HepG2 (cell line): Measurements from ENCODE around the gene SLC25A47. TPM values are rescaled to one million over a fixed set of nuclear protein-coding genes. Genes with fewer than 3 reads are reported as not detected.

Experiments
- ARNTL ChIP-seq: sonication (generic); formaldehyde crosslinking; IDR thresholded peaks from 2 replicates; pipeline ENCODE4 v1.4.0; 2020; ENCODE audit warnings: mild to moderate bottlenecking, missing genetic modification reagents
- BORCS8-MEF2B ChIP-seq: sonication (generic); formaldehyde crosslinking; IDR thresholded peaks from 2 replicates; pipeline ENCODE4 v1.8.0; 2022; ENCODE audit warnings: mild to moderate bottlenecking, missing genetic modification reagents
- FOXC1 ChIP-seq: sonication (generic); formaldehyde crosslinking; IDR thresholded peaks from 2 replicates; pipeline ENCODE4 v1.8.0; 2022; ENCODE audit warnings: mild to moderate bottlenecking, missing genetic modification reagents, borderline replicate concordance
- FOXK1 ChIP-seq: sonication (generic); formaldehyde crosslinking; IDR thresholded peaks from 2 replicates; pipeline ENCODE4 v1.4.0; 2020; ENCODE audit warnings: low read depth, missing genetic modification reagents, borderline replicate concordance
- MAF1 ChIP-seq: sonication (generic); formaldehyde crosslinking; IDR thresholded peaks from 2 replicates; pipeline ENCODE4 v1.5.0; 2020; ENCODE audit warnings: missing genetic modification reagents, borderline replicate concordance
- NFE2L2 ChIP-seq: fragments of 150-350 bp; IDR thresholded peaks from 2 replicates; pipeline ENCODE4 v1.6.1; 2014; ENCODE audit warnings: low read length
- ONECUT2 ChIP-seq: sonication (generic); formaldehyde crosslinking; IDR thresholded peaks from 2 replicates; pipeline ENCODE4 v1.4.0; 2020; ENCODE audit warnings: missing genetic modification reagents
- RXRA ChIP-seq: sonication (generic); formaldehyde crosslinking; IDR thresholded peaks from 2 replicates; pipeline ENCODE4 v1.5.1; 2020; ENCODE audit warnings: missing genetic modification reagents
- SP2 ChIP-seq: sonication (generic); formaldehyde crosslinking; IDR thresholded peaks from 2 replicates; pipeline ENCODE4 v1.5.1; 2020; ENCODE audit warnings: mild to moderate bottlenecking, missing genetic modification reagents
- ZBTB3 ChIP-seq: sonication (generic); formaldehyde crosslinking; IDR thresholded peaks from 2 replicates; pipeline ENCODE4 v1.4.0; 2020; ENCODE audit warnings: low read depth, mild to moderate bottlenecking, moderate library complexity, missing genetic modification reagents, borderline replicate concordance
- ZNF101 ChIP-seq: sonication (generic); formaldehyde crosslinking; IDR thresholded peaks from 2 replicates; pipeline ENCODE4 v1.4.0; 2020; ENCODE audit warnings: mild to moderate bottlenecking, low read depth, missing genetic modification reagents, borderline replicate concordance
- ZNF180 ChIP-seq: sonication (generic); formaldehyde crosslinking; IDR thresholded peaks from 2 replicates; pipeline ENCODE4 v1.4.0; 2020; ENCODE audit warnings: low read depth, missing genetic modification reagents, borderline replicate concordance
- ZNF543 ChIP-seq: sonication (generic); formaldehyde crosslinking; IDR thresholded peaks from 2 replicates; pipeline ENCODE4 v1.4.0; 2020; ENCODE audit warnings: mild to moderate bottlenecking, missing genetic modification reagents
- polyA plus RNA-seq, 8 experiments: library from polyadenylated mRNA; depleted of rRNA in 3 of 8; stranded (reverse) in 7 of 8; unstranded in 1 of 8; fragments of >200 nt; fragmentation: Illumina TruSeq in 4 of 8; extraction: Trizol in 4 of 8; gene quantifications; 2 replicates each; pipeline versions ENCODE4 v1.2.1 to v1.2.3, GENCODE V29; 2011 to 2016; ENCODE audit warnings: low read depth in 4 of 8, missing spikeins in 1 of 8, mixed read lengths in 1 of 8; ENCODE audit not compliant: insufficient read depth in 1 of 8
- total RNA-seq, 5 experiments: library from RNA; depleted of rRNA; stranded (reverse); fragments of >200 nt; fragmentation: Illumina TruSeq; extraction: Trizol; gene quantifications; 2 replicates each; pipeline ENCODE4 v1.2.3, GENCODE V29; 2016; ENCODE audit warnings: low read depth in 1 of 5
- TF ChIP-seq, protein P1 (sequence below): sonication (generic); formaldehyde crosslinking; IDR thresholded peaks from 2 replicates; pipeline ENCODE4 v1.8.0; 2022; ENCODE audit warnings: missing genetic modification reagents, mild to moderate bottlenecking, moderate library complexity, borderline replicate concordance
- TF ChIP-seq, protein P2 (sequence below): IDR thresholded peaks from 2 replicates; pipeline ENCODE4 v1.6.1; 2016; ENCODE audit warnings: mild to moderate bottlenecking, missing biosample characterization, missing genetic modification reagents
- TF ChIP-seq, protein P3 (sequence below): sonication (generic); formaldehyde crosslinking; IDR thresholded peaks from 2 replicates; pipeline ENCODE4 v1.9.0; 2021; ENCODE audit warnings: missing genetic modification reagents, borderline replicate concordance
- TF ChIP-seq, protein P4 (sequence below): sonication (generic); formaldehyde crosslinking; IDR thresholded peaks from 2 replicates; pipeline ENCODE4; 2020; ENCODE audit warnings: missing genetic modification reagents, mild to moderate bottlenecking, borderline replicate concordance
- TF ChIP-seq, protein P5 (sequence below): sonication (generic); formaldehyde crosslinking; conservative IDR thresholded peaks from 2 replicates; pipeline ENCODE4 v1.8.0; 2022; ENCODE audit warnings: missing genetic modification reagents
- TF ChIP-seq, protein P6 (sequence below): sonication (generic); formaldehyde crosslinking; IDR thresholded peaks from 2 replicates; pipeline ENCODE4 v1.4.0; 2020; ENCODE audit warnings: mild to moderate bottlenecking, missing genetic modification reagents
- TF ChIP-seq, protein P7 (sequence below): sonication (generic); formaldehyde crosslinking; IDR thresholded peaks from 2 replicates; pipeline ENCODE4 v1.4.0; 2020; ENCODE audit warnings: missing genetic modification reagents, mild to moderate bottlenecking, borderline replicate concordance

SLC25A47 gene
- total and polyA plus RNA-seq, 2 of the 13 experiments (the other 11 are each of a cell fraction or from before 2014, with no cell fraction given), result 1.0 to 1.7 TPM

DNA sequence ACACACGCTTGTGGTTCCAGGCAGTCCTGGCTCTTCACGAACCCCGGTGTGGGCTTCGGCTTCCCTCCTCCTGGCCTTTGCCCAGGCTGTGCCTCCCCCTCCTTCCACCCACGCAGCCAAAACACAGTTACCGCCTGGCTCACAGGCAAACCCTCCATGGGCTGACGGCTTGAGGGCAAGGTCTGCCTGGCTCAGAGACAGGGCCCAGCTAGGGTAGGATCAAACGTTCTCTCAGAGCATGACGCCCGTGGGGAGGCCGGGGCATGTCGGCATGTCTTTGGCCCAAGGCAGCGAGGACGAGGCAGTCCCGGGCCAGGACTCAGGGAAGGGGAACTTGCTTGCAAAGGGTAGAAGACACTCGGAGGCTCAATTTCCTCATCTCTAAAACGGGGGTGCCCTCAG lies 2.1 kb downstream of the SLC25A47 start (continued):
- TF ChIP-seq RXRA (CRISPR knock-in tag), result peak; percentile 36; the same call in 1 of the 2 replicates
- TF ChIP-seq, protein P1, sequence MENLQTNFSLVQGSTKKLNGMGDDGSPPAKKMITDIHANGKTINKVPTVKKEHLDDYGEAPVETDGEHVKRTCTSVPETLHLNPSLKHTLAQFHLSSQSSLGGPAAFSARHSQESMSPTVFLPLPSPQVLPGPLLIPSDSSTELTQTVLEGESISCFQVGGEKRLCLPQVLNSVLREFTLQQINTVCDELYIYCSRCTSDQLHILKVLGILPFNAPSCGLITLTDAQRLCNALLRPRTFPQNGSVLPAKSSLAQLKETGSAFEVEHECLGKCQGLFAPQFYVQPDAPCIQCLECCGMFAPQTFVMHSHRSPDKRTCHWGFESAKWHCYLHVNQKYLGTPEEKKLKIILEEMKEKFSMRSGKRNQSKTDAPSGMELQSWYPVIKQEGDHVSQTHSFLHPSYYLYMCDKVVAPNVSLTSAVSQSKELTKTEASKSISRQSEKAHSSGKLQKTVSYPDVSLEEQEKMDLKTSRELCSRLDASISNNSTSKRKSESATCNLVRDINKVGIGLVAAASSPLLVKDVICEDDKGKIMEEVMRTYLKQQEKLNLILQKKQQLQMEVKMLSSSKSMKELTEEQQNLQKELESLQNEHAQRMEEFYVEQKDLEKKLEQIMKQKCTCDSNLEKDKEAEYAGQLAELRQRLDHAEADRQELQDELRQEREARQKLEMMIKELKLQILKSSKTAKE (CRISPR knock-in tag), result no peak
- no peak for TF ChIP-seq ZNF180 (CRISPR knock-in tag)
- TF ChIP-seq SP2, result no peak
- TF ChIP-seq, protein P2, sequence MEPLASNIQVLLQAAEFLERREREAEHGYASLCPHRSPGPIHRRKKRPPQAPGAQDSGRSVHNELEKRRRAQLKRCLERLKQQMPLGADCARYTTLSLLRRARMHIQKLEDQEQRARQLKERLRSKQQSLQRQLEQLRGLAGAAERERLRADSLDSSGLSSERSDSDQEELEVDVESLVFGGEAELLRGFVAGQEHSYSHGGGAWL (CRISPR knock-in tag), result no peak
- TF ChIP-seq, protein P3, sequence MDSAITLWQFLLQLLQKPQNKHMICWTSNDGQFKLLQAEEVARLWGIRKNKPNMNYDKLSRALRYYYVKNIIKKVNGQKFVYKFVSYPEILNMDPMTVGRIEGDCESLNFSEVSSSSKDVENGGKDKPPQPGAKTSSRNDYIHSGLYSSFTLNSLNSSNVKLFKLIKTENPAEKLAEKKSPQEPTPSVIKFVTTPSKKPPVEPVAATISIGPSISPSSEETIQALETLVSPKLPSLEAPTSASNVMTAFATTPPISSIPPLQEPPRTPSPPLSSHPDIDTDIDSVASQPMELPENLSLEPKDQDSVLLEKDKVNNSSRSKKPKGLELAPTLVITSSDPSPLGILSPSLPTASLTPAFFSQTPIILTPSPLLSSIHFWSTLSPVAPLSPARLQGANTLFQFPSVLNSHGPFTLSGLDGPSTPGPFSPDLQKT (CRISPR knock-in tag), result no peak
- TF ChIP-seq FOXK1 (CRISPR knock-in tag), result no peak
- TF ChIP-seq, protein P4, sequence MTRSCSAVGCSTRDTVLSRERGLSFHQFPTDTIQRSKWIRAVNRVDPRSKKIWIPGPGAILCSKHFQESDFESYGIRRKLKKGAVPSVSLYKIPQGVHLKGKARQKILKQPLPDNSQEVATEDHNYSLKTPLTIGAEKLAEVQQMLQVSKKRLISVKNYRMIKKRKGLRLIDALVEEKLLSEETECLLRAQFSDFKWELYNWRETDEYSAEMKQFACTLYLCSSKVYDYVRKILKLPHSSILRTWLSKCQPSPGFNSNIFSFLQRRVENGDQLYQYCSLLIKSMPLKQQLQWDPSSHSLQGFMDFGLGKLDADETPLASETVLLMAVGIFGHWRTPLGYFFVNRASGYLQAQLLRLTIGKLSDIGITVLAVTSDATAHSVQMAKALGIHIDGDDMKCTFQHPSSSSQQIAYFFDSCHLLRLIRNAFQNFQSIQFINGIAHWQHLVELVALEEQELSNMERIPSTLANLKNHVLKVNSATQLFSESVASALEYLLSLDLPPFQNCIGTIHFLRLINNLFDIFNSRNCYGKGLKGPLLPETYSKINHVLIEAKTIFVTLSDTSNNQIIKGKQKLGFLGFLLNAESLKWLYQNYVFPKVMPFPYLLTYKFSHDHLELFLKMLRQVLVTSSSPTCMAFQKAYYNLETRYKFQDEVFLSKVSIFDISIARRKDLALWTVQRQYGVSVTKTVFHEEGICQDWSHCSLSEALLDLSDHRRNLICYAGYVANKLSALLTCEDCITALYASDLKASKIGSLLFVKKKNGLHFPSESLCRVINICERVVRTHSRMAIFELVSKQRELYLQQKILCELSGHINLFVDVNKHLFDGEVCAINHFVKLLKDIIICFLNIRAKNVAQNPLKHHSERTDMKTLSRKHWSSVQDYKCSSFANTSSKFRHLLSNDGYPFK (CRISPR knock-in tag), result no peak
- TF ChIP-seq MAF1 (CRISPR knock-in tag), result no peak
- TF ChIP-seq ZNF101, result no peak
- TF ChIP-seq NFE2L2, result no peak
- TF ChIP-seq, protein P5, sequence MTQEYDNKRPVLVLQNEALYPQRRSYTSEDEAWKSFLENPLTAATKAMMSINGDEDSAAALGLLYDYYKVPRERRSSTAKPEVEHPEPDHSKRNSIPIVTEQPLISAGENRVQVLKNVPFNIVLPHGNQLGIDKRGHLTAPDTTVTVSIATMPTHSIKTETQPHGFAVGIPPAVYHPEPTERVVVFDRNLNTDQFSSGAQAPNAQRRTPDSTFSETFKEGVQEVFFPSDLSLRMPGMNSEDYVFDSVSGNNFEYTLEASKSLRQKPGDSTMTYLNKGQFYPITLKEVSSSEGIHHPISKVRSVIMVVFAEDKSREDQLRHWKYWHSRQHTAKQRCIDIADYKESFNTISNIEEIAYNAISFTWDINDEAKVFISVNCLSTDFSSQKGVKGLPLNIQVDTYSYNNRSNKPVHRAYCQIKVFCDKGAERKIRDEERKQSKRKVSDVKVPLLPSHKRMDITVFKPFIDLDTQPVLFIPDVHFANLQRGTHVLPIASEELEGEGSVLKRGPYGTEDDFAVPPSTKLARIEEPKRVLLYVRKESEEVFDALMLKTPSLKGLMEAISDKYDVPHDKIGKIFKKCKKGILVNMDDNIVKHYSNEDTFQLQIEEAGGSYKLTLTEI (CRISPR knock-in tag), result no peak
- TF ChIP-seq ARNTL, result no peak
- no peak for TF ChIP-seq FOXC1 (CRISPR knock-in tag)
- no peak for TF ChIP-seq ONECUT2 (CRISPR knock-in tag)
- TF ChIP-seq, protein P6, sequence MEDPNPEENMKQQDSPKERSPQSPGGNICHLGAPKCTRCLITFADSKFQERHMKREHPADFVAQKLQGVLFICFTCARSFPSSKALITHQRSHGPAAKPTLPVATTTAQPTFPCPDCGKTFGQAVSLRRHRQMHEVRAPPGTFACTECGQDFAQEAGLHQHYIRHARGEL, result peak; percentile 43; the same call in 1 of the 2 replicates
- TF ChIP-seq, protein P7, sequence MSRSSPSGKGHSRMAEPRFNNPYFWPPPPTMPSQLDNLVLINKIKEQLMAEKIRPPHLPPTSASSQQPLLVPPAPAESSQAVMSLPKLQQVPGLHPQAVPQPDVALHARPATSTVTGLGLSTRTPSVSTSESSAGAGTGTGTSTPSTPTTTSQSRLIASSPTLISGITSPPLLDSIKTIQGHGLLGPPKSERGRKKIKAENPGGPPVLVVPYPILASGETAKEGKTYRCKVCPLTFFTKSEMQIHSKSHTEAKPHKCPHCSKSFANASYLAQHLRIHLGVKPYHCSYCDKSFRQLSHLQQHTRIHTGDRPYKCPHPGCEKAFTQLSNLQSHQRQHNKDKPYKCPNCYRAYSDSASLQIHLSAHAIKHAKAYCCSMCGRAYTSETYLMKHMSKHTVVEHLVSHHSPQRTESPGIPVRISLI (CRISPR knock-in tag), result no peak
- no peak; the same call in 1 of the 2 replicates for TF ChIP-seq ZNF543
- TF ChIP-seq BORCS8-MEF2B, result peak; percentile 86
- no peak for TF ChIP-seq ZBTB3 (CRISPR knock-in tag)
